Activated CD4-positive, alpha-beta T cell treated with anti-CD3 and anti-CD28 coated beads for 48 hours (primary cell): ENCODE results near the gene RPS19.
"Not testable (repeated sequence)": the region's sequence is repeated elsewhere in the genome, so short reads cannot be mapped to it uniquely, and the experiment has no call there.

Experiments
- DNase-seq: peaks from one replicate; pipeline ENCODE4 v3.0.0-alpha.2; 2020

Gene RPS19

DNA sequence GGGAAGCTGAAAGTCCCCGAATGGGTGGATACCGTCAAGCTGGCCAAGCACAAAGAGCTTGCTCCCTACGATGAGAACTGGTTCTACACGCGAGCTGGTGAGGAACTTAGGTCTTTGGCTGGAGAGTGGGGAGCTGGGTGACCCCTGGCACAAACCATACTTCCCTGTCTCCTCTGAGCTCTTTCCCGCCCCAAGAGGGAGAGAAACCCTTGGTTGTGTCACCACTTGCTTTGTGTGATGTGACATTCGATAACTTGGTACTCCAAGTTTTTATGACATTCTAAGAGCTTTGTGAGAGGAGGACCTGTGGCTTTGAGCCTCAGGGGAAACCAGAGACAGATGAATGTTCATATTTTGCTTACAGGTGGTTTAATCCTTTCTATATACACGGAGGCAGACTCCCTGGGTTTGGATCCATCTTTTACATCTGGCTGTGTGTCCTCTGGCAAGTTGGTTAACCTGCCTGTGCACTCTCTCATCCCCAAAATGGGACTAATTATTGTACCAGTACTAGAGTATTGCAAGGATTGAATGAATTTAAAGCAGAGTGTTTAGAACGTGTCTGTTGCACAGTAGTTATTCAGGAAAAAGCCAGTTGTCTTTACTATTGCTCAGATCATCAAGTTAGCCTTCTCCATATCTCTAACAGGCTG lies 1.2 kb downstream of the RPS19 start:
- no peak for DNase-seq

DNA sequence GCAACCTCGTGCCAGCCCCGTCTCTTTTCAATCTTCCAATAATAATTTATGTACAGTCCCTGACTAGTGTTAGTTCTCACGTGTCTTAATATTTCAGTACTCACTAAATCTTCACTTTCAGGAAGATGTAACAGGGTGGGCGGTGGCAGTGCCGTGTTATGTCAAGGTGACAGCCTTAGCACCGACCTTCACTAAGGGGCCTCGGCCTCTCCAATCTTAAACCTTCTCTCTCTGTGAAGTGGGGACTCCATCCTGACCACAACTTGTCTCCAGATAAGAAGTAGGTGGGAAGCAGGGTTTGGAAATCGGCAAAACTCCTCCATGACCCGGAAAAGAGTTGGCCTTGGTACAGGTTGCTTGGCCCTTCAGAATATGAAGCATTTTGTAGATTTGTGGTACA lies 1.8 kb downstream of the RPS19 start:
- DNase-seq, result peak; percentile 21

DNA sequence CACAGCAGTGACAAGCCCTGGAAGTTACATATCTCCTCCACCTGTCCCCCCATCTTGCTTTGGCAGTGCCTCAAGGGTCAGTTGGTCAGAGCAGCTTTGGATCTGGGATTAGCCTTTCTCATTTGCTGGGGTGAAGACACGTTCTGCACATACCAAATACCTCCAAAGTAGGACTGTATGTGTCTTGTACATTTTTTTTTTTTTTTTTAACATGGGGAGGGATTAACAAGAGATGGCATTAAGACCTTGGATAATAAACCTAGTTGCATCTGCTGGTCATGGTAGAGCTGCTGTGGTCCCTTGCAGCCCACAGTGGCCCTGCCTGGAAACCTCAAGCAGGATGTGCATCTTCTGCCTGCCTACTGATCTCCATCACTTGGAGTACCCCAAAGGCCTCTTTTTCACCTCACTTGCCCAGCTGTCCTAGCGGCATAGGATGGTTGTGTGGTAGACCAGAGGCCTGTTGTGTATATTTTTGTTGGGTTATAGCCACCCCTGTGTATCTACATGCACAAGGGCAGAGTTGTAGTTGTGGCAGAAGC lies 2.5 kb downstream of the RPS19 start:
- DNase-seq, result peak; percentile 12

DNA sequence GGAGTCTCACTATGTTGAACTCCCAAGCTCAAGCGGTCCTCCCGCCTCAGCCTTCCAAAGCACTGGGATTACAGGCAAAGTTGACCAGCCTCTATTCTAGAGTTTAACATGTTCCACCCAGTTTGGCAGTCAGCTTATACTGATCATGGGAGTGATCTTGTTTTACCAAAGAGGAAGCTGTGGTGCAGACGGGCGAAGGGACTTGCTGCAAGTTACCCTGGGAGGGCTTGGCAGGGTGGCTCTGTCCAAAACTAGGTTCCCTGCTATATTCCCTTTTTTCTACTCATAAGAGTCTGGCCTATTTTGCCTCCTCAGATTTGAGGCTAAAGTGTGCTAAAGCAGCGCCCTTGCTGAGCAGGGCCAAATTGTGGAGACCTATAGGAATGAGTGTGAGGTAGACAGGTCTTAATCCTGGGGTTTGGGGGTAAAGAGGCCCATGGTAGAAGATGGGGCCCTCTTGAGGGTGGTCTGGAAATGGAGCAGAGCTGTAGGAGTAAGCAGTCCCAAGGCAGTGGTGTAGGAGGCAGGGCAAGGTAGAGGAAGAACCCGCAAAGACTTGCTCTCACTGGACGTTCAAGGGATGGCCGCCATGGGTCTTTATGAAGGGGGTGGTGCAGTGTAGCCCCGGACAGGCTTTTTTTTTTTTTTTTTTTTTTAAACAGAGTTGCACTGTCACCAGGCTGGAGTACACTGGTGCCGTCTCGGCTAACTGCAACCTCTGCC lies 3.3 kb downstream of the RPS19 start:
- DNase-seq, result peak; percentile 5

DNA sequence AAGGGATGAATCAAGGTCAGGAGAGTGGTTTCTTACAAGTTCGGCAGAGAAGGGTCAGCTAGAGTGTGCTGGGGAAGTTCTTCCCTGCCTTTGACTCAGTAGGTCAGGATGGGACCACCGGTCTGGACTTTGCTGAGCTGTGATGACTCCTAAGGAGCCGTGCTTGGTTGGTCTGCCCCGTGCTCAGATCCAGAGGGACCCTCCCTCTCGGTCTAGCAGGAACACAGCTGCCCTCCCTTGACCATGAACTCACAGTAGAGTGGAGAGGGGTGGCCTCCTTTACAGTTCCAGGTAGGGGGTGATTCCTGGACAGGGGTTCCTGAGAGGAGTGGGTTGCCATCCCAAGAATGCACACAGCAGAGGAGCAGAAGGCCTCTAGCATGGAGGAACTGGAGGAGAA lies 4.3 kb downstream of the RPS19 start:
- no peak for DNase-seq

DNA sequence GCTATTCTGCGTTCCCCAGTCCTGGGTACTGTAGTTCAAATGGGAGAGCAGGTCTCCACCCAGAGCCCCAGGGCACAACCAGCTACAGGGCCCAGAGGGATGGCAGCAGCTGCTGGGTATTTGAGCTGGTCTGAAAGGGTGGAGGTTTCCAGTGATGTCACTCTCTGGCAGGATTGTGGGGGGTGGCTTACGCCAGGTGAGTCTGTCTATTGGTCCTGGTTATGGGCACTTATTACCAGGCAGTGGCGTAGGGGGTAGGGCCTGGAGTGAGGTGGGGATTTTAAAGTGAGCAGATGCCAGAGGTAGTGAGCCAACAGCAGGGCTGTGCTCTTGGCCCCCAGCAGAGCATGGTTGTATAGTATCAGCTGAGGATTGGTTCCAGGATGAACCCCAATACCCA lies 6.2 kb downstream of the RPS19 start:
- DNase-seq, result peak; percentile 44

DNA sequence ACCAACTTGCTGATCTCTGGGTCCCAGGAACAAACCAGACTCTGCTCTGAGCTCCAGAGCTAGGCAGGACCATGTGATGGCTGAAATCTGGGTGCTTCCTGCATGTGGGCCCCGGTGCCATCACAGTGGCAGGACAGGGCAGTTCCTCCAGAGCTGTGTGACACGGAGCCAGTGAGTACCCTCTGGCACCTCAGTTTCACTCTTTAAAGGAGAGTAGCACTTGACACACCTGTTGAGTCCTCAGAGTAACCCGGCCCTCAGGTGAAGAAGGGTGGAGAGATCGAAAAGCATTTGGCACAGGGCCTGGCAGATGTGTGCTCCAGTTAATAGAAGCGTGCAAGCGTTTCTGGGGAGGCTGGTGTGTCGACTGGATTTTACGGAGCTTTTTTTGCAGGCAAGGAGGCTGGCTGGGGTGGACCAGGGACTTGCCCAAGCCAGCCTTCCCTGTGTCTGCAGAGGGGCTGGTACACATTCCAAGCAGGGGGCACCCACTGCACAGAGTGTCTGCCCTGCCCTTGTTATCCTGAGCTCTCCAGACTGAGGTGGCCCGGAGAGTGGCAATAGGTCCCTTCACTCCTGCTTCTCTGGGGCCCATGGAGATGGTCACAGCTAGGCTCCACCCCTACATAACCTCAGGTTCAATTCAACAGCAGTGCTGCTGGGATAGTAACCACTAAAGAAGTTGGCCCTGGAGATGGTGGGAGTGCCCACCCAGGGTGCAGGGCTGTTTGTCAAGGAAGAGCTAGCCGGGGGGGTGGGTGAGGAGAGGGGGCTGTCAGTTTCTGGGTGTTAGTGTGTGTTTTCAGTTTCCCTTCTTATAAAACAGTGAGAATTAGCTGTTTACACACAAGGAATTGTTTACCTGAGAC lies 8.3 kb downstream of the RPS19 start:
- no peak for DNase-seq

DNA sequence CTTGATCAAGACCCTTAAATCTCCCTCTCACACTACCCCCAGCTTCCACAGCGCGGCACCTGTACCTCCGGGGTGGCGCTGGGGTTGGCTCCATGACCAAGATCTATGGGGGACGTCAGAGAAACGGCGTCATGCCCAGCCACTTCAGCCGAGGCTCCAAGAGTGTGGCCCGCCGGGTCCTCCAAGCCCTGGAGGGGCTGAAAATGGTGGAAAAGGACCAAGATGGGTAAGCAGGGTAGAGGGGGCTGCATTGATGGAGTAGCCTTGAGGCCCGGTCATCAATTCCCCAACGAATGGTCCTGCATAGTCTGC lies 8.9 kb downstream of the RPS19 start:
- no peak for DNase-seq

DNA sequence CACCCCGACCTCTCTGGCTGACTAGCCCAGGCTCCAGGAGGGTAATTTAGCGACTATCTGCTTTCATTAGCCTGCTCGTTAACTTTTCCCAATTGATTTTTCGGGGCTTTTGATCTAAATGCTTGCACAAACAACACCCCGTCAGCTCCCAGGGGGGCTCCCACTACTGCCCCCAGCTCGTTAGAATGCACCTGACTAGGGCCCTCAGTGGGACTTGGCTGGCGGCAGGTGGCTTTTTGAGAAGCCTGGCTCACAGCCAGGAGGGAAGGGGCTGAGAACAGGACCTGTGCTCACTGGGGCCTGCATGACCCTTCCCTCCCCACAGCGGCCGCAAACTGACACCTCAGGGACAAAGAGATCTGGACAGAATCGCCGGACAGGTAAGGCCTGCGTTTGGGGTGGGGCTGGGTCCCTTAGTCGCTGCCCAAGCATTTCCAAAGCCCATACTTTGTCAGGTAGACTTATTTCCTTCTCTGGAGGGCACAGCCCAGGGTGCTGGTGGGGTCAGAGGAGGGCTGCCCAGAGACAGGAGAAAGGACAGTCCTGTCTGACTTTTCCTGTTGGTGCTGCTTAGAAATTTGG lies 9.4 kb downstream of the RPS19 start:
- no peak for DNase-seq

DNA sequence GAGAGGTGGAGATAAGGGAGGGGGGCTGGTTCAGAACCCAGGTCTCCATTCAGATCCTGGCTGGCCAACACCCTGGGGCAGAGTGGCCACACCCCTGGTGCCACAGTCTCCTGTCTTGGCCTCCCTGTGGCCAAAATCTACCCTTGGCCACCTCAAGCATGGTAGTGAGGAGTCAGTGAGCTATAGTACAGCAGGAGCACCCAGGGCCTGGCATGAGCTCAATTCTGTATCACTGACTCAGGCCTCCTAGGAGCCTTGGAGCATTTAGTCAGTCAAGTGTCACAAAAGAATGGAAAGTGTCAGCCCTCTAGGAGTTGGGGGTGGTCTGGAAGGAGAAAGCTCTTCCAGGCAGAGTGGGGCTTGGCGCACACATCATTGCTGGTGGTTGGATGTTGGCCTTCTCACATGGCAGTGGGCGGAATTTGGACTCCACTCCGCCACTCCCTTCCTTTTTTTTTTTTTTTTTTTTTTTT lies 10.4 kb downstream of the RPS19 start:
- DNase-seq, result peak; percentile 52

DNA sequence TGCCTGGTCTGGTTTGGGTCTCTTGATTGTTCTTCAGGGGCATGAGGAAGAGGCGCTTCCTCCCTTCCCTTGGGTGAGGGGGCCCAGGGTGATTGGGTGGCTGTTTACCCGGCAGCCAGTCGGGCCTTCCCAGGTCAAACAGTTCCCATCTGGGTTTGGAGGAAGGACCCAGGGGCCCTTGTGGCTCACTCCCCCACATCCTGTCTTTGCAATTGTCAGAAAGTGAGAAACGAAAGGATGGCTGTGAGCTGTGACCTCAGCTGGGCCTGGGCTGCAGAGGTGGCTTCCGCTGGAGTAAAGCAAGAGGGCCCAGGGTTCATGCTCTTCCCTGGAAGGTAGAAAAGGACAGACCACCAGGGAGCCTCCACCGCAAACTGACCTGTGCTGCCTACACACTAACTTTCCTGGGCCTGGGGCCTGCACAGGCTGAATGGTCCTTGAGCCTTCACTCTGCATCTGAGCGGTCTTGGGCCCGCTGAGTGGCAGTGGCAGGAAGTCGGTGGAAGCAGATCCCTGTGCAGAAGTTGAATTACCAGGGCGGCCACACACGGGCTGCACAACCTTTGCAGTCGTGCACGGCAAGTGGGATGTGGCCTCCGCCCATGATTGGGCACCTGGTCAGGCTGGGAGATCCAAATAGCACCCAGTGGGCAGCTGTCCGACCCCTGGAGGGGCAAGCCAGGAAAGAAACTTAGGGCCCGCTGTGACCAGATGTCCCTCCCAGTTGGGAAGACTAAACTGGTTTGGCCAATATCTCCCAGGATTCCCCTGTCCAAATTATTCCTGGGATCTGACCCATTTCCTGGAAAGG lies 11.7 kb downstream of the RPS19 start:
- DNase-seq, result peak; percentile 80

DNA sequence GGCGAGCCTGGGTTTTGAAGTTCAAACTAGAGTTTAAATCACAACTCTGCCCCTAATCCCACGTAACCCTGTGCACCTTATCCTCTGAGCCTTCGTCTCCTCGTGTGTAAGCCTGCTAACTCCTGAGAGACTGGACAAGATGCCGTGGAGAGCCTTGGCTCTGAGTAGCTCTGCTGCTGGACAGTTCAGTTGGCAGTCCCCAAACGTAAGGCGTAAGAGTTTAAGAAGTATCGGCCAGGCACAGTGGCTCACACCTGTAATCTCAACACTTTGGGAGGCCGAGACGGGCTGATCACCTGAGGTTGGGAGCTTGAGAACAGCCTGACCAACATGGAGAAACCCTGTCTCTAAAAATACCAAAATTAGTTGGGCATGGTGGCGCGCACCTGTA lies 12.3 kb downstream of the RPS19 start:
- DNase-seq, result no peak

DNA sequence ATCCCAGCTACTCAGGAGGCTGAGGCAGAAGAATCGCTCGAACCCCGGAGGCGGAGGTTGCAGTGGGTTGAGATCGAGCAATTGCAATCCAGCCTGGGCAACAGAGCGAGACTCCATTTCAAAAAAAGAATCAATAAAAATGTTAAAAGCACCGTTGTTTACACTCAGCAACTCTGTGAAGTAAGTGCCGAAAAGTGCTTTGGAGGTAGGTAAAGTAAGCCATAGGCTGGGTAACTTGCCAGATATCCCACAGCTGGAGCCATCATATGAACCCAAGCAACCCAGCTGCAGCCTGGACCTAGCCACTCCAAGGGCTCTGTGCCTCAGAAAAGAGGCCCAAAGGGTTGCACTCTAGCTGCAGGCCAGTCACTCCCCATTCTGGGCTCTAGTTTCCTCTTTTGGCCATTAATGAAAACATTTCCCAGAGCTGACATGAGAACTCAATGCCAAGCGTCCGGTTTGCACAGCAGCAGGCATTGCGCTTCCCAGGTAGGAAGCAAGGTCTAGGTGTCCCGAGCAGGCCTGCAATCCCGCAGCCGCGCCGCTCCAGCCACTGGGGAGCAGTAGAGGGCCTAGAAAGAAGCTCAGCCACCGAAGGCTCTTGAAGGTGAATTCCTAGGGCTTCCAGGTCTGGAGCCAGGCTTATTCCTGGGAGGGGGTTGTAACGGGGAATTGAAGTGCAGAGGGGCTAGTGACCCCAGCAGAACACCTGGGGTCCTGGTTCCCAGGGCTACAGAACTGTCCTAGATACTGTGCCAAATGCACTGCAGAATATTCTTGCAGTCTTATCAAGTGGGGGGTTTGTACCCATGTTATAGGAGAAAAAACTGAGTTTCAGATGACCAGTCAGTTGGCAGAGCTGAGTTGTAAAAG lies 13.0 kb downstream of the RPS19 start:
- peak; percentile 76 for DNase-seq

DNA sequence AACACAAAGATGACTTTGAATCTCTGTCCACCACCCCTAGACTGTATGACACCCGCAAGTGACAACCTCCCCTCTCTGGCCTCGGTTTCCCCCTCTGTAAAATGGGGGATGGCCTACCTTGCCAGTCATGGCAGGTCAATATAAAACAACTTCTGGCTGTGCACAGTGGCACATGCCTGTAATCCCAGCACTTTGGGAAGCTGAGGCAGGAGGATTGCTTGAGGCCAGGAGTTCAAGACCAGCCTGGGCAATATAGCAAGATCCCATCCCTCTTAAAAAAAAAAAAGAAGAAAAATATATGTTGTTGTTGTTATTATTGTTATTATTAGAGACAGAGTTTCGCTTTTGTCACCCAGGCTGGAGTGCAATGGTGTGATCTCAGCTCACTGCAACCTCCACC lies 15.9 kb downstream of the RPS19 start:
- DNase-seq, result not testable (repeated sequence)

DNA sequence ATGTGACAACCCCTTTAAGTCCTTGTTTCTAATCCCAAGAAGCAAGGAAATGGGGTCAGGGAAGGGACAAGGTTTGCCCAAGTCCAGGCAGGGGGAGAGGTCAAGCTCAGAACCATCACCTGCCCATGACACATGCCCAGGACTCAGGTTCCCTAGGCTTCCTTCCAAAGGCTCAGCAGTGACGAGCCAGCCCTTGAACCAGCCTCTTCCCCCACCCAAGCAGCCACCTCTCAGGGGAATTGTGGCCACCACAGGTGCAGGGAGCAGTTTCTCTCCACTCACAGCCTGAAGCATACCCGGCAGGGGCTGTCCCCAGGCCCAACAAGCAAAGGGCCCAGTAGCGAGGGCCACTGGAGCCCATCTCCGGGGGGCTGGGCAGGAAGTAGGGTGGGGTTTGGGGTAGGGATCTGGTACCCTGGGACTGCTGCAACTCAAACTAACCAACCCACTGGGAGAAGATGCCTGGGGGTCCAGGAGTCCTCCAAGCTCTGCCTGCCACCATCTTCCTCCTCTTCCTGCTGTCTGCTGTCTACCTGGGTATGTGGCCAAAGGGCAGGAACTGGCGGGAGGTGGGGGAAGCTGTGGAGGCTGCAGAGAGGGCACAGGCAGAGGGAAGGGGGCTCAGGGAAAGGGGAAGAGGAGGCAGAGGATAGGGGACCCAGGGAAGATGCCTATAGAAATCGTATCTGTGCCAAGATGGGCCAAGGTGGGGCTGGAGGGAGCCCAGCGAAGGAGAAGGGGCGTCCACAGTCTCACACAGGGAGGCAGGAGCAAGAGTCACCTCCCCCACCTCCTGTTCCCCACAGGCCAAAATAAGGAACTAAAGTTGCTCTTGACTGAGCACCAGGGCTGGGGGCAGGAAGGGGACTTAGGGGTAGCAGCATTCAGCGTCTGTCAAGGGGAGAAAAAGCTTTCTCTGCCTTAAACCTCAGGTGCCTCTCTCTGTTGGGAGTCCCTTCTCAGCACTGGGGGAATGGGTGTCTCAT lies 17.1 kb downstream of the RPS19 start, which contains the start of gene CD79A:
TSS of gene CD79A (plus strand) at position 433 of the 986 bp plus-strand sequence. CDS start at position 459, 26 bp downstream.
- DNase-seq, result no peak

DNA sequence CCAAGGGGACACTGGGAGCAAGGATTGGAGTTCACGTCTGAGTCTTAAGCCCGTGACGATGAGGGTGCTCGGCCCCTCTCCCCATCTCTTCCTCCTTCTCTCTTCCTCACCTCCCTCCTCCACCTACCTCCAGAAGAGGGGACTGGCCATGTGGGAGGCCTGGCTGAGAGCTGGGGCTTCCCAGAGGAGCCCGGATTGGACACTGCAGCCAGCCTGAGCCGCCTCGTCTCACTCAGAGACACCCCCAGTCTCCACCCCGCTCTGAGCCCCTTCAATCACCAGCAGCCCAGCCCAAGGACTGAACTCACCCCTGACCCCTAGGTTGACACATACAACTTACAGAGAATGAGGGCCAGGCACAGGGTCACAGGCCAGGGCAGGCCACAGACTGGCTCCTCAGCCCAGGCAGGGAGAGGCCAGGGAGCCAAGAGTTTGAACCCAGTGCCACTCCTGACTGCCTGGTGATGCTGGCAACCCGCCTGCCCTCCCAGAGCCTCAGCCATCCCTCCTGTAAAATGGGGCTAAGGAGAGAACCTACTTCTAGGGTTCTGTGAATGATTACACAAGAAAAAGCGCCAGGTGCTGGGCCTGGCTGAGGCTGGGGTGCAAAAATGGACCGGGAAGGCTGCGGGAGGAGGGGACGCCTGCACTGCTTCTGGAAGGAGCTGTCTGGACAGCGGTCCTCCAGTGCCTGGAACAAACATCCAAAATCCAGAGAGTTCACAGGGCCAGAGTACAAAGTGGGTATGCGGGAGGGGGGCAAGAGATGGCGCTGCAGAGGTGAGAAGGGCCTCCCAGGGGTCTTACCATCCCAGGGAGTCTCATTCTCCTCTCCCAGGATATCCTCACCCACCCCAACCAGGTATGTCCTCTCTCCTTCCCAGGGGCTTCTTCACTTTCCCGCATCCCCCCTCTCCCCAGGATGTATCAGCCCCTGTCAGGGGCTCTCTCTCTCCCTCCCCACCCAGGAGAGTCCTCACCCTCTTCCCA lies 18.2 kb downstream of the RPS19 start:
- DNase-seq, result no peak

DNA sequence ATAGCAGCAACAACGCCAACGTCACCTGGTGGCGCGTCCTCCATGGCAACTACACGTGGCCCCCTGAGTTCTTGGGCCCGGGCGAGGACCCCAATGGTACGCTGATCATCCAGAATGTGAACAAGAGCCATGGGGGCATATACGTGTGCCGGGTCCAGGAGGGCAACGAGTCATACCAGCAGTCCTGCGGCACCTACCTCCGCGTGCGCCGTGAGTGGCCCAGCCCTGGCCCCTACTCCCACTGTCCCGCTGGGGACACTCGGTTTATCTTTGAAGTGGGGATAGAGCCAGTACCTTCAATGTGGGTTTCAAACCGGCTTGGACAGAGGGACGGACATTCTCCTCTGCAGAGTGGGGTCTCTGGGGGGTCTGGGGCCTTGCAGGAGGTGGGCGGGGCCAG lies 19.0 kb downstream of the RPS19 start:
- no peak for DNase-seq

DNA sequence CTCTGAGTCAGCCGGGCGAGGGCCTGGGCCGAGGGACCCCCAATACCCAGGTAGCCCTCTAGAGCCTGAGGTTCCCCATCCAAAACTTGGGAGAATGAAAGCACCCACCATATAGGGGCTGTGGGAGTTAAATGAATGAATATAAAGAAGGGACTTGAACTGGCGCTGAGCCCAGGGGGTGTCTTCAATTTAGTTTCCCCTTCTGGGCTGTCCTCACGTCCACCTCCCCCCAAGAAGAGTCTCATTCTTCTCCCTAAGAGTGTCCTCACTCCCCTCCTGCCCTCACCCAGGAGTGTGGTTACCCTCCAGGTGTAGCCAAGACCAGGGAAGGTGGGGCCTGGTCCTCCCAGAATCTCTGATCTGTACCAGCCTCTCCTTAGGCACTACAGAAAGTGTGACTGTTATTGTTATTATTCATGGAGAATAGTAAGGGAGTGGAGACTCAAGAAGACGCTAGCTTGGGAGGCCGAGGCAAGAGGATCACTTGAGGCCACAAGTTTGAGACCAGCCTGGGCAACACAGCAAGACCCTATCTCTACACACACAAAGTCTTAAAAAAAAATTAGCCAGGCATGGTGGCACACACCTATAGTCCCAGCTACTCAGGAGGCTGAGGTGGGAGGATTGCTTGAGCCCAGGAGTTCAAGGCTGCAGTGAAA lies 19.7 kb downstream of the RPS19 start:
- no peak for DNase-seq
